B cell (primary cell): ENCODE measurements around the gene KRT80. TPM values are rescaled to one million over a fixed set of nuclear protein-coding genes. Genes with fewer than 3 reads are reported as not detected.

Experiments
- ATAC-seq: fragments of 200-7000 bp; cut with Tn5 transposase; one replicate; pipeline ENCODE4 v1.10.0; 2021; ENCODE audit warnings: low read depth, mild to moderate bottlenecking, moderate number of reproducible peaks, moderate library complexity
- CTCF ChIA-PET: fragments of 350-600 bp; sonication (Branson Sonifier 250); formaldehyde crosslinking; loops from one replicate; lab custom pipeline; 2021; ENCODE audit warnings: antibody characterized with exemption, inconsistent platforms; lab: Charles Lee
- POLR2A ChIA-PET: fragments of 350-600 bp; sonication (Branson Sonifier 250); formaldehyde crosslinking; loops from one replicate; lab custom pipeline; 2021; ENCODE audit warnings: antibody characterized with exemption; lab: Charles Lee
- DNase-seq: peaks from one replicate; pipeline ENCODE4 v3.0.0; 2013
- H2AFZ ChIP-seq: 2 replicates; pipeline ENCODE4 v1.6.1; 2012; ENCODE audit warnings: mild to moderate bottlenecking, low read depth, low read length; ENCODE audit not compliant: insufficient read depth, poor library complexity, severe bottlenecking
- H3K27ac ChIP-seq, 2 donors: 1 replicate in 1 of 2; 2 replicates in 1 of 2; pipeline ENCODE4 v1.5.1; 2012 to 2013; ENCODE audit warnings: low read length in 2 of 2, mild to moderate bottlenecking in 2 of 2, moderate library complexity in 1 of 2
- H3K27me3 ChIP-seq, 4 experiments: fragments of 200-600 bp in 1 of 4; sonication (generic) in 1 of 4; replicated peaks in 1 of 4; 1 replicate in 2 of 4; 2 replicates in 2 of 4; pipeline versions ENCODE4 v1.6.1 to v1.7.0; 2013 to 2016; ENCODE audit warnings: low read length in 3 of 4, mild to moderate bottlenecking in 2 of 4, mixed read lengths in 1 of 4, moderate library complexity in 1 of 4; ENCODE audit not compliant: insufficient read depth in 4 of 4, control insufficient read depth in 3 of 4; ENCODE audit errors: control extremely low read depth in 1 of 4
- H3K36me3 ChIP-seq, 2 experiments: replicated peaks in 1 of 2; 1 replicate in 1 of 2; 2 replicates in 1 of 2; pipeline versions ENCODE4 v1.6.1 to v1.7.1; 2013; ENCODE audit warnings: low read length in 1 of 2; ENCODE audit not compliant: insufficient read depth in 2 of 2, control insufficient read depth in 1 of 2; ENCODE audit errors: control extremely low read depth in 1 of 2, extremely low read depth in 1 of 2
- H3K4me1 ChIP-seq, 2 donors: fragments of 200-600 bp in 1 of 2; sonication (generic) in 1 of 2; 1 replicate in 1 of 2; 2 replicates in 1 of 2; pipeline versions ENCODE4 v1.5.1 to v1.6.1; 2013 to 2017; ENCODE audit warnings: low read length in 2 of 2; ENCODE audit not compliant: control insufficient read depth in 2 of 2, insufficient read depth in 2 of 2
- H3K4me2 ChIP-seq: replicated peaks from 2 replicates; pipeline ENCODE3; 2012; ENCODE audit warnings: mild to moderate bottlenecking, low read depth, low read length; ENCODE audit not compliant: poor library complexity, severe bottlenecking
- H3K4me3 ChIP-seq, 5 experiments: fragments of 200-600 bp in 1 of 5; sonication (generic) in 1 of 5; 1 replicate in 3 of 5; 2 replicates in 2 of 5; pipeline versions ENCODE4 v1.5.1 to v1.7.0; 2011 to 2016; ENCODE audit warnings: low read length in 4 of 5, mild to moderate bottlenecking in 4 of 5, low read depth in 2 of 5, control low read depth in 1 of 5, moderate library complexity in 1 of 5; ENCODE audit not compliant: insufficient read depth in 1 of 5; ENCODE audit errors: control extremely low read depth in 1 of 5, extremely low read depth in 1 of 5
- H3K79me2 ChIP-seq: fragments of 200-600 bp; sonication (generic); one replicate; pipeline ENCODE4 v1.6.0; 2016; ENCODE audit warnings: low read length; ENCODE audit not compliant: control insufficient read depth, insufficient read depth
- H3K9ac ChIP-seq: fragments of 200-600 bp; sonication (generic); 2 replicates; pipeline ENCODE4 v1.6.1; 2017; ENCODE audit warnings: mild to moderate bottlenecking, low read length, moderate library complexity
- H3K9me3 ChIP-seq, 3 donors: one replicate each; pipeline versions ENCODE4 v1.6.1 to v1.7.1; 2013; ENCODE audit warnings: low read length in 2 of 3; ENCODE audit not compliant: control insufficient read depth in 2 of 3, insufficient read depth in 1 of 3; ENCODE audit errors: control extremely low read depth in 1 of 3
- H4K20me1 ChIP-seq: 2 replicates; pipeline ENCODE4 v1.6.0; 2012; ENCODE audit warnings: mild to moderate bottlenecking, low read length; ENCODE audit not compliant: insufficient read depth, control insufficient read depth, poor library complexity, severe bottlenecking
- H3K27ac Mint-ChIP-seq: one replicate; pipeline ENCODE4 v1.8.0; 2021; ENCODE audit warnings: mixed read lengths
- H3K27me3 Mint-ChIP-seq: one replicate; pipeline ENCODE4 v1.8.0; 2021; ENCODE audit warnings: mixed read lengths
- H3K4me1 Mint-ChIP-seq: one replicate; pipeline ENCODE4 v1.8.0; 2021; ENCODE audit warnings: mixed read lengths
- H3K4me3 Mint-ChIP-seq: one replicate; pipeline ENCODE4 v1.8.0; 2021; ENCODE audit warnings: mixed read lengths
- H3K9me3 Mint-ChIP-seq: one replicate; pipeline ENCODE4 v1.8.0; 2022; ENCODE audit warnings: mixed read lengths; ENCODE audit not compliant: insufficient read depth
- CTCF ChIP-seq: fragments of 200-600 bp; IDR thresholded peaks from one replicate; pipeline ENCODE4 v1.8.0; 2022; ENCODE audit warnings: antibody characterized with exemption, mild to moderate bottlenecking
- EZH2 ChIP-seq: IDR thresholded peaks from 2 replicates; pipeline ENCODE4 v1.6.1; 2012; ENCODE audit warnings: borderline replicate concordance, low read depth, mild to moderate bottlenecking, moderate library complexity, low read length; ENCODE audit not compliant: insufficient read depth, poor library complexity, severe bottlenecking
- WGBS: methylation state at CpG from one replicate; pipeline ENCODE4 v1.1.5; 2013; ENCODE audit warnings: missing lambda C conversion rate; ENCODE audit not compliant: insufficient coverage; 5-methylcytosine and 5-hydroxymethylcytosine counted together
- intact Hi-C: fragments of 100-400 bp; cut with micrococcal nuclease; formaldehyde crosslinking; loops from one replicate; pipeline ENCODE4 v1.10.0; 2022
- polyA plus RNA-seq: library from polyadenylated mRNA; depleted of rRNA; stranded (reverse); fragments of >200 nt; gene quantifications from 2 replicates; pipeline ENCODE4 v1.2.3, GENCODE V29; 2012
- total RNA-seq, 2 donors: library from RNA; stranded (reverse); fragments of 120-200 nt in 1 of 2; gene quantifications; 1 replicate in 1 of 2; 2 replicates in 1 of 2; pipeline versions ENCODE4 v1.2.3 to v1.2.4, GENCODE V29; 2013 to 2022

The KRT80 gene
- total and polyA plus RNA-seq, 2 donors (not counting 1 experiment from before 2014, with no cell fraction given), result not detected

- H3K79me2 ChIP-seq, result no peaks in the 10 kb centered on the region
- ChIA-PET POLR2A (no interaction called here), CTCF (interaction anchor here (1.2 kb wide), 1 partner anchor 9 kb away, joined by 4 read pairs; no protein-coding TSS in a partner anchor)
- no peaks in the 10 kb centered on the region for H3K4me1 ChIP-seq
- no peaks in the 10 kb centered on the region for H4K20me1 ChIP-seq
- no peaks in the 10 kb centered on the region for H3K9me3 Mint-ChIP-seq
- no peak overlapping the region for H3K4me3 ChIP-seq
- peaks cover 0 to 3% (median 0%) of the 10 kb centered on the region in 3 donors for H3K9me3 ChIP-seq
- H3K27ac Mint-ChIP-seq, result no peak overlapping the region
- H3K27me3 Mint-ChIP-seq, result peaks cover 58% of the 10 kb centered on the region
- peaks cover 0 to 16% (median 14%) of the 10 kb centered on the region in 4 experiments for H3K27me3 ChIP-seq
- no peak for DNase-seq
- ATAC-seq, result no peak
- 92% methylated on average over 2 of the region's 3 CpGs for WGBS
- intact Hi-C loops, result no loop called here
- no peak overlapping the region for H3K27ac ChIP-seq
- H3K4me1 Mint-ChIP-seq, result no peaks in the 10 kb centered on the region
- no peak overlapping the region for H3K9ac ChIP-seq
- H2AFZ ChIP-seq, result no peak overlapping the region
- H3K4me3 Mint-ChIP-seq, result no peak overlapping the region
- TF ChIP-seq EZH2 (no peak), CTCF (no peak)
- H3K36me3 ChIP-seq, result no peaks in the 10 kb centered on the region
- no peak overlapping the region for H3K4me2 ChIP-seq
Measured at GRCh38 chr12:52220477-52220876, 28.7 kb upstream of the KRT80 start.

- Mint-ChIP-seq H3K9me3 (no peaks in the 10 kb centered on the region), H3K27ac (no peak overlapping the region), H3K27me3 (peaks cover 57% of the 10 kb centered on the region), H3K4me1 (no peaks in the 10 kb centered on the region), H3K4me3 (no peak overlapping the region)
- DNase-seq, result no peak
- H3K36me3 ChIP-seq, result no peaks in the 10 kb centered on the region
- H3K4me3 ChIP-seq, result no peak overlapping the region
- H4K20me1 ChIP-seq, result no peaks in the 10 kb centered on the region
- H3K27ac ChIP-seq, result no peak overlapping the region
- no peak overlapping the region for H3K9ac ChIP-seq
- intact Hi-C loops, result no loop called here
- ChIA-PET POLR2A (no interaction called here), CTCF (no interaction called here)
- H3K27me3 ChIP-seq, result peaks cover 0 to 16% (median 9%) of the 10 kb centered on the region in 4 experiments
- no peaks in the 10 kb centered on the region for H3K4me1 ChIP-seq
- ATAC-seq, result no peak
- no peak for TF ChIP-seq EZH2
- TF ChIP-seq CTCF, result no peak
- H3K4me2 ChIP-seq, result no peak overlapping the region
- no peak overlapping the region for H2AFZ ChIP-seq
- 83% methylated on average over 1 of the region's 4 CpGs for WGBS
- no peaks in the 10 kb centered on the region for H3K79me2 ChIP-seq
- H3K9me3 ChIP-seq, result peaks cover 0 to 3% (median 0%) of the 10 kb centered on the region in 3 donors
Measured at GRCh38 chr12:52218001-52218400, 26.2 kb upstream of the KRT80 start.
